HG03460 (cell line): Measurements from ENCODE around the gene SLC24A3.

ENCODE experiments used
- ATAC-seq: cut with Tn5 transposase; IDR thresholded peaks from one replicate; pipeline ENCODE4 v1.9.1; 2021; ENCODE audit not compliant: unreplicated experiment

SLC24A3 gene

DNA sequence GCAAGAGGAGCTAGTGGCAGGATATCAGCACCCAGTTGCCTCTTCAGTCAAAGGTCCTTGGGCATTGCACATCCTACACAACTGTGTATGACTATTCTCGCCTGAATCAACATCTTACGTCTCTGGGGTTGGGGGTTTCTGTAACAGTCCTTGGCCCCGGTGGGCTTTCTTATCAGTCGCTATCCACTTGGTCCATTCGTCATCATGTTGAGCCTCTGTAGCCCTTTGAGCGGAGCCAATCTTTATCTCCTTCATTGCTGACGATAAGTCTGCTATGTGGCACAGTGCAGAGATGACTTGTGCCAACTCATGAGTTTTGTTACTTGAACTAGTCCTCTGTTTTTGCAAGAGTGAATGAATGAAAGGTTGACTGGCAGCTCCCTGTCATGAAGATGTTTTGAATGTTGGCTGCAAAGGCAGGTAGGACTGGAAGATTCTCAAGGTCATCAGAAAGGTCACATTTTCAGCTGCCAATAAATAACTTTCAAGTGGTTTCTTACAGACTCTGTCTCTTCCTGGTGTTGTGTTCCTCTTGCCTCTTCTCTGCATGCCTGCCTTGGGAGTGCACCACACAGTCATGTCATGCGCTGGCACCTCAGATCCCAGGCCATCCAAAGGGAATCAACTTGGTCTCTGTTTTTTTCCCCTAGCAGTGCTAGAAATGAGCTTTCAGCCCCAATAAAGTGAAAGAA lies 238.9 kb downstream of the SLC24A3 start:
- ATAC-seq = no peak

DNA sequence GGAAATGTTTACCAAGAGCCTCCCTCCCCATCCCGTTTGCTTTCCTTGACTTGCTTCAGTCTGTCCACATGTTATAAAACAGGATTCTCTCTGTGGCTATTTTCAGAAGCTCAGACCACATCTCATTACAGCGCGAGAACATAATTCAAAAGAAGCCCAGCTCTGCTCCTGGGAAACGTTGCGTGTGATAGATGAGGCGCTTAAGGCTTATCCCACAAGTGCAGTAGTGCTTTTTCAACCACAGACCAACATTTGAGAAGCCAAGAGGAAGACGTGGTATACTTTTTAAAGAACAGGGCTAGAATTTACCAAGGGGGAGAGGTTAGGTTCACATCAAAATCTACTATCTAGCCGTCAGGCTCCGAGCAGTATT lies 239.5 kb downstream of the SLC24A3 start:
- ATAC-seq = no peak

DNA sequence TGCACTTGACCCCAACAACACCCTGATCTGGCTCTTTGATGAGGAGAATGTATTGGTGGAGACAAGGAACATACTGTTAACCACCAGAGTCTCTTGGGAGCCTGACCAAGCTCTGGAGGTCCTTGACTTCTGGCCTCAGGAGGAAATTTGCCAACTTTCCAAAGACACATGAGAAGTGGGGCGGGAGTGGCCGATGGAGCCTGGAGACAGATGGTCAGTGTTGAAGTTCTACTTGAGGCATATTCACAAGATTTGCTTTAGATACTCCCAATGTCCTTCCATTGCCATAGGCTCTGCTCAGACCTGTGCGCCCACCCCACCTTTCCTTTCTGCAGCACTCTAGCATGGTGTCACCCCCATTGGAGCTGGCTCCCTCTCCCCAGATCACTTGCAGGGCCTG lies 241.0 kb downstream of the SLC24A3 start:
- no peak for ATAC-seq

GRCh38 chr20:19453862-19454261 lies 241.4 kb downstream of the SLC24A3 start:
- ATAC-seq = no peak

DNA sequence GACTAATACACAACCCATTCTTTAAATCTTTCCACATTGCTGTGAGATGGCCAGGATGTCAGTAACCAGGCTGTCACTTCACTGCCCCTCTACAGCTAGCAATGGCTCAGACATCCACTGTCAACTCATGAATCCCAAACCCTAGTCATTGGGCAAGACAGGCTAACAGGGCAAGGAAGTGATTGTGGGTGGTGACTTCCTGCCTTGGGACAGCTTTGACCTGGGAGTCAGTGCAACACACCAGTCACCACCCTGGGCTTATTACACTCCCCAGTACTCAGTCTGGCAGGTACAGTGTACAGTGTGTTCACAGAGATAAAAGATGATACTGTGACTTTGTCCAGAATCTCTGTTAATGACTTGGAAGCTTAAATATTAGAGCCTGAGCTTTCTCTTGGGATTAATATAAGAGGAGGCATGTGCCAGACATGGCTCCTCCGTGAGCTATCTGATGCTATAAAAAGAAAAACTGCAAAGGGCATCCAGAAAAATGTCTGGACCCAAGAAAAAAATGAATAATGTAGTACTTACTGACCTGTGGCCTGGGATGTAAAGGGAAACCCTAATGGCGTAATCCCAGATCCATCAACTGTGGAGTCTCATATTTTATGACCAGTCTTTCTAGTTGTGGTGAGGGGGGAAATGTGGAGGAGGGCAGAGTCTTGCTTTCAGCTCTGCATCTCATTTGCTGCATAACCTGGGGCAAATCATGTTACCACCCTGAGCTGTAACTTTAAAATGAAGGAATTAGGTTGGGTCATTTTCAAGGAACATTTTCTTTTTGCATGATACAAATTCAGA lies 244.4 kb downstream of the SLC24A3 start:
- no peak for ATAC-seq

- no peak for ATAC-seq
These were observed 245.2 kb downstream of the SLC24A3 start for GRCh38 chr20:19457611-19458010.

DNA sequence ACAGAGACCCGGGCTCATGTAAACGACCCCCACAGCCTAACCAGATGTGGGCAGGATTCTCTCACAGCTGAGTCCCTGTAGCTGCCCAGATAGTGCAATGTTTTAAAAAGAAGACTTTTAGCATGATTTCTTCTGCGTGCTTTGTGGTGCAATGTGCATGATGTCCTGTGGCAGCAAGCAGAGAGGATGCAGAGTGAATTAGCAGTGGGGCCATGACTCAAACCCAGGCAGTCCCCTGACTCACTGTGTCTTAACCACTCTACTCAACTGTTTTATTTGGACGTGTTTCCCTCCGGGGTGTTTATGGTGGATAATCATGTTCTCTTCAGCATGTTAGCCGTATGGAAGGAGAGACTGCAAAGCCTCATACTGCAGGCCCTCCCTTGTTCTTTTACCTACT lies 247.9 kb downstream of the SLC24A3 start:
- ATAC-seq = no peak

- no peak for ATAC-seq
These were observed 250.0 kb downstream of the SLC24A3 start for GRCh38 chr20:19462491-19462890.

DNA sequence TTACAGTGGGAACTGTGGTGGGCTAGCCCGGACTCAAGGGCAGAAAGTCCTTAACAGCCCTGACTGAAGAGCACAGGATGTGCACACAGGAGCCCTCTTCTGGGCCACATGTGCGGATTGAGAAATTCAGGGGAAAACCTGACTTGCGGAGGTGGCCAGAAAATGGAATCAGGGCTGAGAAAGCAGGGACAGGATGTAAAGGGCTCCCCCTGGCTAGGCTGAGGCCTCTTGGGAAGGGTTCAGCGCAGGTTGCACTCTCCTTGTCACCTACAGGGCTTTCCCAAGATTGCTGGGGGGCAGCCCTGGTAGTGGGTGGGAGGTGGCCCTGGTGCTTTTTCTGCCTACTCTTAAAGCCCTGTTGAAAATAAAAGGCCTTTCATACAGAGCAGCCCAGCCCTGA lies 251.2 kb downstream of the SLC24A3 start:
- ATAC-seq = no peak

- no peak for ATAC-seq
These were observed 253.1 kb downstream of the SLC24A3 start for GRCh38 chr20:19465536-19465935.

DNA sequence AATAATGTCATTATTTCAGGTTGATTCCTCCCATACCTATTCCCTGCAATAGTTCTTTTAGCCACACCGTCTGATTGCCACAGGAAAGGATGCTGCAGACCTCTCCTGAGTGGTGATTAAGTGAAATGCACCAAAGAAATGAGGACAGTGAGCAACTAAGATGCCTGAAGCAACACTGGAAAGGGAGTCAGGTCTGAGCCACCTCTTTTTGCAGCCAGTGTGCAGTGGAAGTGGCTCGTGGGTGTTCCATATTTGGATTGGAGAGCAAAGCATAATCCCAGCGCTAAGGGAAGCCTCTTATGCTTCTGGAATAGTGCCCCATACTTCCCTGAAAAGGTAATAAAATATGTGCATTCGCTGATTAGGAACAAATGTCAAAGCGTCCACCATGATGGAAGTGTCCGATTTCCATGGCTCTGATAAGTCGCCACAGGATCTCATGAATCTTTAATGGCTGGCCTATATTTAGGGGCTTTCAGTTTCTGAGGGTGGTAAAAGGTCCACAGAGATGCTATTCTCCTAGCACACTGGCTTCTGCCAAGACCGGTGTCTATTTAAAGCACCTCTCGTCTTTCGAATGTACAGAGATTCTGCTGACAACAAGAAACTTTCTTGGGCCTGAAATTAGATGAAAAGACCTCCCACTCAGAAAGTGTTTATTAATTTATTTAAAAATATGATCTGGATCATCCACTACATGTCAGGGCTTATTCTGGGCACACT lies 253.9 kb downstream of the SLC24A3 start:
- ATAC-seq = no peak

DNA sequence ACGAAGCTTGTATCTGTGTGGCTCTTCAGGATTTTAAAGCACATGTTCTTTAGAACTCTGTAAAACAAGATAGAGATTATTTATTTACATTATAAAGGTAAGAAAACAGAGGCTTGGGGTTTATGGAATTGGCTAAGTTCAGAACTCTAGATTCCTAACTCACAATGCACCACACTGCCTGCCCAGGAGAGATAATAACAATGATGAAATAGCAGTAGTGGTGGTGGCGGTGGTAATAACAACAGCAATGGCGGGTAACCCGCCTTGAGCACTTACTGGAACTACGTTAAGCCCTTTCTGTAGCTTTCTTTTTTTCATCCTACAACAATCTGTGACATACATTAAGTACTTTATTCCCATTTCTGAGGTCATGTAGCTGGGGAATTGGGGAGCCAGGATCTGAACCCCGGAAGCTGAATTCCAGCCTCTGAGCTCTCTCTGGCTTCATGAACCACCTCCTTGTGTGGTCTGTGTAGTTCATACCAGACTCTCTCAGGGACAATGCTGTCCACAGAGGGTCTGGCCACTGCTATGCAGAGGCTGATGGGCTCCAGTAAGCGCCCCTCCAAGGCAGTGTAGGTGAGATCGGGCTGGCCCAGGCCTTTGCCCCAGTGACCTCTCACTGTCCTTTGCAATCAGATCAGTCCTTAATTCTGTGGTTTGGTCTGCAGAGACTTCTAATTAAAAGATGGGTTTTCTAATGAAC lies 260.9 kb downstream of the SLC24A3 start:
- no peak for ATAC-seq

DNA sequence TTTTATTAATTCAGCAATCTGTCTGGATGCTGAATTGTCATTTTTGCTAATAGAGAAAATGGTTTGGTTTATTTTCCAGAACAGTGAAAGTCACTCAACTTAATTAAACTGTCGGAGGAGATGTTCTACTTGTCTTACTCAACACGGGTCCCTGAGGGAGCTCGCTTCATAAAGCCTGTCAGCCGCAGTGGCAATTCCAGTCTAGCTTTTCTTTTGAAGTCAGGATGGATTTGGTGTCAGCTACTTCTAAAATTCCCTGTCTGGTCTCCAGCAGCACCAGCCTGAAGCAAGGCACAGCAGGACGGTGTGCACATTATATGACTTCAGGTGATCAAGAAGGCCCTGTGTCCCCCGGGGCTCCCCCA lies 261.5 kb downstream of the SLC24A3 start:
- ATAC-seq = no peak

- ATAC-seq = no peak
These were observed 266.0 kb downstream of the SLC24A3 start for GRCh38 chr20:19478320-19478895.

GRCh38 chr20:19482726-19483125 lies 270.3 kb downstream of the SLC24A3 start:
- ATAC-seq = no peak

DNA sequence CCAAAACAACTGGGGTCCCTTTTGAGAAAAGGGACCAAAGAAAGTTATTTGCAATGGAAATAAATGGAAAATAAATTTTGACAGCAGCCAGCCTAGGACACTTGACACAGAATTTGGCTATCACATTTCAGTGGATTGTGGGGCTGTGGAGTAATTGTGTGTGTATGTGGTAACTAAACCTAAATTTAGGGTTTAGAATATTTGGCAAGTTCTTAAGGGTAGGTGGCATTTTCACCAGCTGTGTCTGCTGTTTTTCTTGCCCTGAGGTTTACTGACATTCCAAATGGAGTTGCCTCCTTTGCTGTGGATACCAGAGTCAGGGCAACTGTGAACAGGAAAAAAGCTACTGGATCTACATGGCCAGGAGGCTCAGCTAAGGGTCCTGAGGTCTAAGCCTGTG lies 270.9 kb downstream of the SLC24A3 start:
- no peak for ATAC-seq

DNA sequence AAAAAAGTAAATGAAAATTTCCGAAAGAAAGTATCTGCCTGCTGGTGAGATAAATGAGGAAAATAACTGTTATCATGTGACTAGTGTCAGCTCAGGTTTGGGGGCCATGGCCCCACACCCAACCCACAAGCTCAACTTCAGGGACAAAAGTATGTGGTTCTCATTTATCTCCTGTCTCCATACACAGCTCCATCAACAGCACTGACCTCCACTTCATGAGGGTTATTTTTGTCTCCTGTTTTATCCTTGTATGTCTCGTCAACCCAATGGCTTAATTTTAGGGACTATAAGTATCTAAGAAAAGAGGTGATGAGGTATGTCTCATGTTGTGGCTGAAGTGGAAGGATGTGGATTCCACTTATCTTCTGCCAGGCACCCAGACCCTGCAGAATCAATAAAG lies 274.0 kb downstream of the SLC24A3 start:
- no peak for ATAC-seq

GRCh38 chr20:19487420-19487819 lies 275.0 kb downstream of the SLC24A3 start:
- no peak for ATAC-seq

- ATAC-seq = no peak
These were observed 278.8 kb downstream of the SLC24A3 start for GRCh38 chr20:19491241-19491640.

DNA sequence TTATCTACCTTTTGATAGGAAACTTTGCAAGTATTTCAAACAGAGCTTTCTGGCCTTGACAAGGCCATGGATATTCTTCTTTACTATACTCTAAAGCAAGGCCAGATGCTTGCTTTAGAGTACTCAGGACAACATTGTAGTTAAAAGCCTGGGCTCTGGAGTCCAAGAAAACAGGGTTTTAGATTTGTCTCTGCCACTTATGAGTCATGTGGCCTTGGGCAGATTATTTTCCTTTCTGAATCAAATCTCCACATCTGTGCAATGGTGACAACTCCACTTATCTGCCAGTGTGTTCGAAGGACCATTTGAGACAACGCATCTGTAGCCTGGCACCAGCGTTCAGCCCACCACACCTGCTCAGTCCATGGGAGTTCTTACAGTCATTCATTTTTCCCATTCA lies 279.7 kb downstream of the SLC24A3 start:
- ATAC-seq = no peak

GRCh38 chr20:19492687-19493336 lies 280.4 kb downstream of the SLC24A3 start:
- no peak for ATAC-seq
